GM12872 (cell line): ENCODE results near the gene UTP11.

ENCODE experiments used
- TF ChIP-seq, protein P1 (sequence below): IDR thresholded peaks from 3 replicates; pipeline ENCODE4 v1.5.1; 2011; ENCODE audit warnings: low read depth, mild to moderate bottlenecking, low read length, moderate library complexity; ENCODE audit not compliant: insufficient read depth

The UTP11 gene

GRCh38 chr1:38043036-38043747 lies 30.7 kb downstream of the UTP11 start:
- TF ChIP-seq, protein P1, sequence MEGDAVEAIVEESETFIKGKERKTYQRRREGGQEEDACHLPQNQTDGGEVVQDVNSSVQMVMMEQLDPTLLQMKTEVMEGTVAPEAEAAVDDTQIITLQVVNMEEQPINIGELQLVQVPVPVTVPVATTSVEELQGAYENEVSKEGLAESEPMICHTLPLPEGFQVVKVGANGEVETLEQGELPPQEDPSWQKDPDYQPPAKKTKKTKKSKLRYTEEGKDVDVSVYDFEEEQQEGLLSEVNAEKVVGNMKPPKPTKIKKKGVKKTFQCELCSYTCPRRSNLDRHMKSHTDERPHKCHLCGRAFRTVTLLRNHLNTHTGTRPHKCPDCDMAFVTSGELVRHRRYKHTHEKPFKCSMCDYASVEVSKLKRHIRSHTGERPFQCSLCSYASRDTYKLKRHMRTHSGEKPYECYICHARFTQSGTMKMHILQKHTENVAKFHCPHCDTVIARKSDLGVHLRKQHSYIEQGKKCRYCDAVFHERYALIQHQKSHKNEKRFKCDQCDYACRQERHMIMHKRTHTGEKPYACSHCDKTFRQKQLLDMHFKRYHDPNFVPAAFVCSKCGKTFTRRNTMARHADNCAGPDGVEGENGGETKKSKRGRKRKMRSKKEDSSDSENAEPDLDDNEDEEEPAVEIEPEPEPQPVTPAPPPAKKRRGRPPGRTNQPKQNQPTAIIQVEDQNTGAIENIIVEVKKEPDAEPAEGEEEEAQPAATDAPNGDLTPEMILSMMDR = no peak

- TF ChIP-seq, protein P1 = no peak
Measured at GRCh38 chr1:38044221-38045215, 32.0 kb downstream of the UTP11 start.

GRCh38 chr1:38045401-38046332 lies 33.1 kb downstream of the UTP11 start:
- TF ChIP-seq, protein P1 = no peak

- TF ChIP-seq, protein P1 = no peak
Measured at GRCh38 chr1:38046333-38046883, 33.9 kb downstream of the UTP11 start, which contains the start of gene POU3F1. TSS of gene POU3F1 (minus strand) at chr1:38046793. CDS start at chr1:38046743, 50 bp downstream.

GRCh38 chr1:38046884-38047602 lies 34.5 kb downstream of the UTP11 start:
- TF ChIP-seq, protein P1 = no peak

GRCh38 chr1:38047603-38048141 lies 35.1 kb downstream of the UTP11 start:
- TF ChIP-seq, protein P1 = no peak
